Stimulated activated CD8-positive, alpha-beta memory T cell treated with anti-CD3 and anti-CD28 coated beads, Interleukin-4, amount 100 ng/mL, for 48 hours (primary cell): ENCODE data around the gene OGDHL.
"Not testable (repeated sequence)": the region's sequence is repeated elsewhere in the genome, so short reads cannot be mapped to it uniquely, and the experiment has no call there.

Source experiments
- DNase-seq: peaks from one replicate; pipeline ENCODE4 v3.0.0-alpha.2; 2020

OGDHL gene

DNA sequence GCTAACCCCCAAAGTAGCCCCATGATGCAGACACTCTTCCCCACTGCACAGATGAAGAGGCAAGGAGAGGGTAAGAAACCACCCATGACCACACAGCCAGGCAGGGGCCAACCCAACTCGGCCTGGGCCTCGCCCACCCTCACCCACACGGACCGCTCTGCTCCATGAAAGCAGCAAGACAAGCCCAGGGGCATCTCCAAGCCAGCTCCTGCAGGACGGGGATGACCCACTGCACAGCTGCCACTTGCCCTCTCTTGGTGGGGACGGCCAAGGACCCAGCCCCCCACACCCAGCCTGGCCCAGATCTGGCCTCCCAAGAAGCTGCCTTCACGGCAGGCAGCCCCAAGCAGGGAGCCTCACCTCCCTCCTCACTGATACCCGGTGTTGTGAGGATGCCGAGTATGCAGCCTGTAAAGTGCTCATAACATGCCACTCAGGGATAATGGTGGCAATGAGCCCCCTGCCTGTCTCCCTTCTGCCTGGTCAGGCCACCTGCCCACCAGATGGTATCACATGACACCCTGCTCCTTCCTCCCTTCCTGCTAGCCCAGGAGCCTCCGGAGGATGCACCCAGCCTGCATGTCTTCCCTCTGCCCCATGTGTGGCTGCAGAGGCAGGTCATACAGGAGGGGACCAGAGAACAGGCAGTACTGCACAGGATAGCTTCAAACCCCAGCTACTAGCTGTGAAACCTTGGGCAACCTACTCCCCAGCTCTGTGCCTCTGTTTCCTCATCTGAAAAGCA lies 23.3 kb downstream of the OGDHL start:
- no peak for DNase-seq

DNA sequence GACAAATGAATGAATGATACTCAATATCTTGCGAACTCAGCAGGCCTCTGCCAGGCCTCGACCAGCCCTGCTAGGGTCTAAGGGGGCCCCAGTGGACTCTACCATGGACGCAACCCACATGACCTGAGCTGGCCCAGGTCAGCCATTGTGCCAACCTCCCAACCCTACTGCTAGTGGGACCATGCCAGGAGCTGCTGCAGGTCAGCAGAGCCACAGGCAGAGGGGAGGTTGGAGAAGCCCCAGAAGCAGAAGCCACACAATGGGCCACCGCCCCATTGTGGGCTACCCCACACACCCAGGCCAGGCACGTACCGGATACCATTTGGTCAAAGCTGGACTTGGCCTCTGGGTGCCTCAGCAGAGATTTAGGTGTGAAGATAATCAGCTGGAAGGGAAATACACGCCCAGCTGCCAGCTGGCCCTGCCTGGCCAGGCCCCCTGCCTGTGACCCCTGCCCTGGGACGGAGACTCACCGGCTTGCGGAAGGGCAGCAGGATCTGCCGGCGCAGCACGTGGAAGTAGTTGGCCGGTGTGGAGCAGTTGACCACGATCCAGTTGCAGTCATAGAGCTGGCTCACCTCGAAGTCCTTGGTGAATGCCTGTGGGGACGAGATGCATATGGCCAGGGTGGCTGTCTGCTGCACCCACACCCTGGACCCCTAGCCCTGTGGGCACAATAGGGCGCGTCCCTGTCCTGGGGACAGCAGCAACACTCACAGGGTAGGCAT lies 24.5 kb downstream of the OGDHL start:
- DNase-seq = no peak

DNA sequence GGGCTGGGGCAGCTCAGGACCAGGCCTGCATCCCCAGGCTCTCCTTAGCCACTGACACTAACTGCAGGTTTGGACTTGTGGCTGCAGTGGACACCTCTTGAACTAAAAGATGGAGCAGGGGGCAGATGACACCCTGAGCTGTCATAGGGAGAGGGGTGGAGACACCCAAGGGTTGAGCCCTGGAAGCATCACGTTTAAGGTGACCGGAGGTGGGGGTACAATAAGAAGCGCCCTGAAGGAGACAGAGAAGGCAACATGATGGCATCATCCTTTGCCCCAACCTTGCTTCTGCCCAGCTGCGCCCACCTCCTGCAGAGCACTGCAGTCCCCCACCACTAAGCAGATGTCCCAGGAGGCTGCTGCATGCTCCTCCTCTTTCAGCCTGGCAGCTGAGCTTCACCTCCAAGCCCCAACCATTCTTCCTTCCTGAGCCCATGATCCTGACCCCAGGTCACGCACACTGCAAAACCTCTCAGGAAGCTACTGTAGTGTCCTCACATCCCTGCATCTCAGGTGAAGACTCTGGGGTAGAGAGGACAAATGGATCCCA lies 25.5 kb downstream of the OGDHL start:
- no peak for DNase-seq

DNA sequence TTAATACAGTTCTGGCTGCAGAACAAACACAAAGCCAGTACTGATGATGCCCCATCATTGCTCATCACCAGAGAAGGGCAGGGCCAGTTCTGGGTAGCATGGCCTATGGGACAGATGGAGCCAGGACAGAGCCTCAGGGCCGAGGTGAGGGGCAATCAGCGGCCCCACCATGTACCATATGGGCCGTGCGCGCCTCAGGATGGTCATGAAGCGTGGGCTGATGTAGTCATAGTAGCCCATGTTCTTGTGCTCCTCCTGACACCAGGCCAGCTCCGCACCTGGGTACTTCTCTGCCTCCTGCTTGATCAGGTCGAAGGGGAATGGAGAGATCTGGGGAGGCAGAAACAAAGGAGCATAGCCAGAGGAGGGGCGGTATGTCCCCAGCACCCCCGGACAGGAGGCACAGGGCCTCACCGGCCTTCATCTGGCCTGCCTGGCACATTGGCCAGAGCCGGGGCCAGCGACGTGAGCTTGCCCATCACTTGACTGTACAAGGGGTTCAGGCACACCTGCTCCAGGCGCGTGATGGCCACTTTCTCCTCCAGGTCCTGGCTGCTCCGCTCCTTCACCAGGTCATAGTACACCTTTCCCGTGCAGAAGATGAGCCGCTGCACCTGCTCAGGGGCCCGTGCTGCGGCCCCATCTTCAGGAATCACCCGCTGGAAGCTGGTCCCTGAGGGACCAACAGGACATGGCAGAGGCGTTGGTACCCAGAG lies 26.1 kb downstream of the OGDHL start:
- DNase-seq = no peak

DNA sequence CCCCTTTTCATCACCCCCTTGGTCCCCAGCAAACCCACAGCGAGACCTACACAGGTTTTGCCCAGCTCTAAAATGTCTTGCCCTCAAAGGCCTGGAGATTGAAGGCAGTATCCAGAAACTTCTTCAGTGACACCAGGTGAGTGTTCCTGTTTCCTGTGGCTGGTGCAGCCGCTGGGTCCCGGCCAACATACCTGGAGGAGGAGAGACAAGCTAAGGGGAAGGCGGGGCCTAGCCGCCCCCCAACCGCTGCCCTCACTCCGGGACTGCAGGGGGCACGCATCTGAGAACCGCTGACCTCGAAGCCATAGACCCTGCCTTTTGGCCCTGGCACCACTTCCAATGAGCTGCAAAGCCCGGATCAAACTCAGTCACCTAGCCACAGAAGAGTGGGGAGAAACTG lies 27.0 kb downstream of the OGDHL start:
- DNase-seq = no peak

DNA sequence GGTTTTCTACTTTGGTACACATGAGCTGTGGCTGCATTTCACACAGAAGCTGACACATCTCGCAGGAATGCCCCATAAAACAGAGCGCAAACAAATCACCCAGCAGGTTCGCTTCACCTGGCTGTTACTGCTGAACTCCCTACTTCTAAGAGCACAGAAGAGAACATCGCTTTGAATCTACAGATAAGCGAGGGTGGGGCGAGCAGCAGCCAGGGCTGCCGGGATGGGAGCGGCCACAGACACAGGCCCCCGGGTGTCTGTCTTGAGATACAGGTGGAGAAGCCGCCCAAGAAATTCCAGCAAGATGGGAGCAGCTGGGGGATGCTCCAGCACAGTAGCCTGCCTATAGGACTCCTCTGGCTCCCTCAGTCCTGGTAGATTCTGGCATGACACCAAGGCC lies 27.4 kb downstream of the OGDHL start:
- DNase-seq = no peak

DNA sequence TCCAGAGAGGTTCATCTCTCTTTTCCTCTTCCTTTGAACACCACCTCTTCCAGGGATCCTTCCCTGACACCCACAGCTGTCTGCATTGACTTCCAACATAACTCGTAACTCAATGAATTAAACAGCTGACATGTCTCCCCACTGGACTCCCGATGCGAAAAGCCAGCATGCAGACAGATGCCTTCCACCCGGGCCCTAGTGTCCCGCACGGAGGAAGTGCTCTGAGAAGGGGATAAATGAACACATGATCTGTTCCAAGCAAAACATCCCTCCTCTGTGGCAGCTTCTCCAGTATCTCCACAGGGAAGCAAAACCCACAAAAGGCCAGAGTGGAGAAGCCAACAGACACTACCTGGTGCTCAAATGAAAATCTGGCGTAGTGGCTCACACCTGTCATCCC lies 28.3 kb downstream of the OGDHL start:
- DNase-seq = no peak

DNA sequence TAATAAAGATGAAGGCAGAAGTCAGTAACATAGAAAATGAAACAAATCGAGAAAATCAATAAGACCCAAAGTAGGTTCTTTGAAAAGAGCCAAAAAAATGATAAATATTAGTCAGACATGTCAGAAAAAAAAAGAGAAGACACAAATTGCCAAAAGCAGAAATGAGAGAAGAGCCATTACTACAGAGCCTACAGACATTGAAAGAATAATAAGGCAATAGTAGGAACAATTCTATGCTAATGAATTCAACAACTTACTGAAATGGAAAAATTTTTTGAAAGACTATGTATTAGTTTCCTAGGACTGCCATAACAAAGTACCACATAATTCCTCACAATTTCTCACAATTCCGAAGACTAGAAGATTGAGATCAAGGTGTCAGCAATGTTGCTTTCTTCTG lies 35.5 kb downstream of the OGDHL start:
- no peak for DNase-seq

DNA sequence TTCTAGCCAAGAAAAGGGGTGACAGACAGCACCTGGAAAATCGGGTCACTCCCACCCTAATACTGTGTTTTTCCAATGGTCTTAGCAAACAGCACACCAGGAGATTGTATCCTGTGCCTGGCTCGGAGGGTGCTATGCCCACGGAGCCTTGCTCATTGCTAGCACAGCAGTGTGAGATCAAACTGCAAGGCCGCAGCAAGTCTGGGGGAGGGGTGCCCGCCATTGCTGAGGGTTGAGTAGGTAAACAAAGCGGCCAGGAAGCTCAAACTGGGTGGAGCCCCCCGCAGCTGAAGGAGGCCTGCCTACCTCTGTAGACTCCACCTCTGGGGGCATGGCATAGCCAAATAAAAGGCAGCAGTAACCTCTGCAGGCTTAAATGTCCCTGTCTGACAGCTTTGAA lies 47.0 kb downstream of the OGDHL start:
- not testable (repeated sequence) for DNase-seq

DNA sequence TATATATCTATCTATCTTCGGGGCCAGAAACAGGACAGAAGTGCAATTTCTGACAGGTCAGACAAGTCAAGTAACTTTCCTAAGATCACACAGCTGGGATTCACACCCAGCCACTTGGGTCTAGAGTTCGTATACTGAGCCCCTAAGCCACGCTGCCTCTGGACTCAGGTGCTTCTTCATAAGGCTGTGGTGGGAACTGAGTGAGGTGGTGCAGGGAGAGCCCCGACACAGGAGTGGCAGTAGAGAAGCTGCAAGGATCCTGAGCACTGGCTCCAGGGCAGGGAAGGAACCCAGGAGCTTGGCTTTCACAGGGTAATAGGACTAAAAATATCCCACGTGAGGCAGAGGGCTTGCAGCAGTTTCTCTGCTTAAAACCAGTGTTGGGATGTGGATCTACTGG lies 48.9 kb downstream of the OGDHL start:
- DNase-seq = no peak

DNA sequence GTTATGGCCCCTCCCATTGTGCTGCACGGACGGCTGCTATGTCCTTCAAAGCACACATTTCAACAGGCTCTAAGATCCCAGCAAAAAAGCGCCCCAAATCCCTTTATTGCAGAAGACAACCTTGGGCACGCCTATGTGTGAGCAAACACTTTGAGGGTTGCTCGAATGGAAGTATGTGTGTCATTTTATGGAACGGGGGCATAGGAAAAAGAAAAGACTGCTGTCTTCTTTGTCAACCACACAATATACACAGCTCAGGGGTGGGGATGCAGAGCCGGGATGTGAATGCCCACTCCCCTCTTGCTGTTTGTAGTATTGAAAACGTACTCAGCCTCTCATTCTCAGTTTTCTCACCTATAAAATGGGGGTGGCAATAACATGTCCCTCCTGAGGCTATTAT lies 50.6 kb downstream of the OGDHL start:
- DNase-seq = no peak

DNA sequence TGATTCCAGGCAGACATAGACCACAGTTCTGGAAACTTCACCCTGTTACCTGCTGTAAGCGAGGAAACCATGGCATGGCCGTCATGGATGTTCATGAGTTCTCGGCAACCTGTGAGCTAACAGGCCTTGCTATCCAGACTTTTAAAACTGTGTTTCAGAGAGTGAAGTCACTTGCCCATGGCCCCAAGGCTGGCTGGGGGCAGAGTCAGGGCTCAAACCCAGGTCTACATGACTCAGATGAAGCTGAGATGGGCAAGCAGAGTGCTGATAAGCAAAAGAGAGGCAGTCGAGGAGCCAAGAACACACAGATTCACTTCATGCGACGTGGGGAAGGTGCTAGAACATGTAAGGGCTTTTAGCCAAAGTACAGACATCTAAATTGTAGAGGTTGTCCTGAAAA lies 51.2 kb downstream of the OGDHL start:
- DNase-seq = no peak

DNA sequence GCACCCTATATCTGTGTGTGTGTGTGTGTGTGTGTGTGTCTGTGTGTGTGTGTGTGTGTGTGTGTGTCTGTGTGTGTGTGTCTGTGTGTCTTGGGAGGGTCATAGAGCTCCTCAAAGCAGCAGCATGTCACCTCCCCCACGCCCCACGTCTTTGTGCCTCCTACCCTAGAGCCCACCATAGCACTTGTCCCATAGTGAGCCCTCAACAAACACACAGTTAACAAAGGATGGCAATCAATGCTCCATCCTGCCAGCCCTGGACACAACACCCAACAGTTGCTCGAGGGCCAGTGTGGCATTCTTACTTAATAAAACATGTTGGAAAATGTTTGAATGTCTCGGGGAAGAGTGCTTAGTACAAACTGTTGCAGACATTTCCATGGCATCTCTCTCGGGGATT lies 52.2 kb downstream of the OGDHL start:
- DNase-seq = no peak

DNA sequence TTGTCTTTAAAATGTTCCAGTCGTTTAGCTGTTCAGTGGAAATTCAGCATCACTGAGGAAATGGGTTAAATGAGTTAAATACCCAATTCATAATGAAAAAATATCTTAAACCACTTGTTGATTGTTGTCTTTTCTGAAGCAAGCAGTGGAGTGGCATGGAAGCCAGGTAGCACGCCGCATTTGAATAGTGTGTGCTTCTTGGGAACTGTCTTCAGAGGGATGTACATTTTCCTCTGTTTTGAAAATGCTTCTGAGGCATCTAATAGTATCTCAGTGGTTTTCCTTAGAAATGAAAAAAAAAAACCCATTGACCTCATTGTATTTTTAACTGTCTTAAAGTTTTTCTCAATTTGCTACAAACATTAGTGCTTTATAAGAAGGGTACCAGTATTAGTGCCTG lies 54.5 kb downstream of the OGDHL start:
- DNase-seq = no peak

DNA sequence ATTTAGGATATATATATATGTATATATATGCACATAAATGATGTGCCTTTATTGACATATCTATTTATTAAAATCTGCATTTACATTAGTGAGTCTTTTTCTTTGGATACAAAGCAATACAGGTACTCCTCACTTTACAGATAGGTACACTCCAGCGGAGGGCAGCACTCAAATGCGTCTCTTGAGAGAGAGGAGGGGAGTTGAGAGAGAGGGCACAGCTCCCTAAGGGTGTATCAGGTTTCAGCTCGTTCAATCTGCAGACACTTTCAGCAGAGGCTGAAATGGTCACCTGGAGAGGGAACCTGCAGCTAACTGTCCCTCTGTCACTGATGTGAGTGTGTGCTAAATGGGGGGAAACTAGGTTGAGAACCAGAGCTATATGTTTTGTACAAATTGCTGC lies 61.1 kb downstream of the OGDHL start:
- no peak for DNase-seq

DNA sequence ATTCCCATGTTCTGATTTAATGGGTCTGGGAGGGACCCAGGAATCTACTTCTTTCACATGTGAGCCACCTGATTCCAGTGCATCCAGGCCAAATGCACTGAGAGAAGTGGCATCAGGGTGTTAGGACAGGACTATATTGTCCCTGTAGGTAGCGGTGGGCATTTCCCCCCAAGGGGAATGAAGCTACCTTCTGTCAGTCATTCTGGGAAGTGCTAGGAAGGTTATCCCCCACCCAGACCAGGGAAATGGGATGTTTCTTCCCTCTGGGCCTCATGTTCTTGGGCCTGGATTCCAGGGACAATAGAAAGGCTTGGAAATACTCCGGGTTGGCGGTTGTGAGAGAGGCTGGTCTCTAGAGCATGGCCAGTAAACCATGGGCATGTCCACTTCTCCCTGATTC lies 61.9 kb downstream of the OGDHL start:
- no peak for DNase-seq

DNA sequence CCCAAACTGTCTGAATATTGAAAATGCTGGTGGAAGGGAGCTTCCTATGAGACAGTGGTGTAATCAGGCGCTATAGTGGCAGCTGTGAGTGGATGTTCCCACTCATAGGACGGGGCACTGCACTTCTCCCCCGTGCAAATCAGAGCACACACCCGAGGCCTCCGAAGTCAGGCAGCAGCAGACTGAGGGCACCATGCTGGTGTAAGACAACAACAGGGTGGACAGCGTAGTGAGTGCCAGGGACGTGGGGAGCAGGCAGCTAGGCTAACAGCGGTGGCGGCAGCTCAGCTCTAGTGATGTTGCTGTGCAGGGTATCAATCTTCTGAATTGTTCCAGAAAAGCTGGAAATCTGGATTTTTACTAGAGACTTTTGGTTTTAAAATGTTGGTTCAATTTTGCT lies 63.4 kb downstream of the OGDHL start:
- DNase-seq = no peak

DNA sequence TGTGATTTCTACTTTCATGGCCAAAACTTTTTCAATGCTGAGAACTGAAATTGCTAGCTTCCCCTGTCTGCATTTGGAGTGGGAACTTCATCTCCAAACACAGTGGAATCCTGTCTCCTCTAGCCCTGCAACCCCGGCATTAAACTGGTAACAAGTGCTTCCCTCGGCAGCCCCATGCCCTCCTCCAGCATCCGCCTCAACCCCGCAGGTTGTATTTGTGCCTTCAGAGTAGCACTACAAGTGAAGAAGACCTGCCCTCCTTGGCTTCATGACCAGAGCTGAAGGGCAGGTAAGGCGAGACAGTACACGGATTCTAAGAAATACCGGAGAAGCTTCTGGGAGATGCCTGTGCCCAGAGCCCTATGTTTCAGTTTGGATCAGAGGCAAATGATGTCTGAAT lies 65.8 kb downstream of the OGDHL start:
- no peak for DNase-seq

DNA sequence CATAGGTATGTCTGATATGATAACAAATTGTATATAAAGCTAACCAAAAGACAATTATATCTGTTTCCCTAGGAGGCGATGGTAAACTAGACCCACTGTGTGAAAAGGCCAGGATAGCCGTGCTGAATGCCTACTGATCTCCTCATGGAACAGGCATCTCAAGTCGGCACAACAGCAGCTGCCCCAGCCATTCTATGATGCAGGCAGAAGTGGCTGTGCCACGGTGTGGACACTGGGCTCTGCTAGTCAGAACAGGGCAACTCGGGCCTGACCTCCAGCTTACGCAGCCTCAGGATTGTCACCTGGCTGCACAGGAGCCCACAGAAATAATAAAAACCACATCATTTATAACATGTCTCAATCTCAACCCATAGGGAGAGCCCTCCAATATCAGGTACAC lies 67.7 kb downstream of the OGDHL start:
- no peak for DNase-seq

DNA sequence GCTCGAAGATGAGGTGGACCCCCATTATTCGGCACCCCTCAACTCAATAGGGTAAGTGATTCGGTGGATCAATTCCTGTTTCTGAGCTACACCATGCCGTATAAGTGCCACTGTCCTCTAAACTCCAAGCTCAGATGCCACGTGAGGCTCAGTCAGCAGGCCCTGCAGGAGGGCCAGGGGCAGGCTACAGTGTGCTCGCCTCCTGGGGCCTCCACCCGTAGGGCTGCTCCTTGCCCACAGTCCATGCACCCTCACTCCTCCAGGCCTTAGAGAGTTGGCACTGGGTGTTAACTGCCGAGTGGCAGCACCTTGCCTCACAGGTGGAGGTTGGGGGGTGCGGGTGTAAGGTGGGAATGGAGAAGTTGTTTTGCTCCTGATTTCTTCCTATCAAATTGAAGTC lies 70.5 kb downstream of the OGDHL start:
- no peak for DNase-seq

DNA sequence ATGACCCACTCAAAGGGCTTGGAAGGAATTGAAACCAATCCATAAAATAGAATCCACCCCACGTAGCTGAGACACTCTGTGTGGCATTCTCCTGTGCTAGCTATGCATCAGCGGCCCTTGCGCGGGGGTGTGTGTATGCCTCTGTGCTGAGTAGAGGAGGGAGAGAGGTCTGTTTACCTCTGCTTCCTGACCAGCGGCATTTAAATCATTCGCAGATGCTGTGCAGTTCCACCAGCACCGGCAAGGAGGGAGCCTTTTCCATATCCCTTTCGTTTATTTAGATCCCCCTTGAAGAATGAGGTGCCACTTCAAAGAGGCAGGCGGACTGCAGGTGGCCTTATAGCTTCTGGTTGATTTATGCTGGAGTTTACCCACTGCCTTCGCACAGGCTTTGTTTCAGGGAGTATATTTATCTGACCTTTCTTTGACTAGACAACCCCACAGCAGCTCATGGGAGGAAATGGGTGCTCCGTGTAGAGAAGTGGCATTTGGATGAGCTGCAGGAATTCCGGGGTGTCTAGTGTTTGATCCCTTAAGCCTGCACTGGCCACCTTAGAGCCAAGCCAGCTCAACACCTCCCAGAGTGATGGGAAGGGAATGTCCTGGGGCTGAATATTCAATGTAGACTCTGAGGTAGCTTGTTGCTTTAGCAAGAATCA lies 71.3 kb downstream of the OGDHL start:
- no peak for DNase-seq

DNA sequence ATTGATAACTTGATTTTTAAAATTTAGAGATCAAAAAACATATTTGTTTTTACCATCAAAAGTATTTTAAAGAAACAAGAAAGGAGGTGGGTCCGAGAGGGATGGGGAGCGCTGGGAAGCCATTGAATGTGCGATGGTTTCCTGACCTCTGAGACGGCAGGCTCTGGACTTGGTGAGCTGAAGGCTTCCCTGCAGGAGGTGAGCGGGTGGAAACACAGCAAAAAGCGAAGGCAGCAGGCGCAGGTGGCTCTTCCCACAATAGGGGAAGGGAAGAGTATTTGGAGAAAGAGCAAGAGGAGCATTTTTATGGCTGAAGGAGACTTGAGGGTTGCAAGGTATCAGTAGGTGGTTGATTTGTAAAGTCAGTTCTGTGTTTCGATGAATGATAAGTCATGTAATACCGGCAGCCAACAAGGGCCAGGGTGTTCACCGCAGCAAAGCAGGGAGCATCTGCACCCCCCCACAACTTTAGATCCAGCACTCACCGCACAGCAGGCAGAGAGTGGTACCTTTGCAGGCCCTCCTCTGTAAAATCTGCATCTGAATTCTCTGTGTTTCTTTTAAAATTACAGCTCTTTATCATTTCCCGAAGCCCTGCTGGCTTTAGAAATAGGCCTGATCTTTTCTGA lies 72.1 kb downstream of the OGDHL start:
- no peak for DNase-seq

DNA sequence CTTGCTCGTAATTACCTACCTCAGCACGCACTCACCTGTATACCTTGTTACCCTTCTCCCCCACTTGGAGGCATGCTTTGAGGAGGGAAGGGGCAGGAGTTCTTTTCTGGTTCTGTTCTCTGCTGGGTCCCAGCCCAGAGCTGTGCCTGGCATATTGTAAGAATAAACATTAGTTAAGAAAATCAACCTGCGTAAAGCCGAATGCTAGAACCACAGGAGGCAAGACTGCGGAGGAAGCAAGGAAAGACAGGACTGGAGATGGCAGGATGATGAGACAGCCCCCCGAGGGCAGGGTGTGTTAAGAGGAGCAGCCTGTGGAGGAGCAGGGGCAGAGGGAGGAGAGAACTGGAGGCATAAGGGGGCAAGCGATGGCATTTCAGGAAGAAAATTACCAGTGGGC lies 73.2 kb downstream of the OGDHL start:
- DNase-seq = no peak
